GM15510 (cell line): ENCODE data around the gene TRIP12.

ENCODE experiments used
- POLR2A ChIP-seq: IDR thresholded peaks from 3 replicates; pipeline ENCODE4 v1.6.1; 2011; ENCODE audit warnings: borderline replicate concordance; ENCODE audit not compliant: insufficient read length; ENCODE audit errors: extremely low read depth

The TRIP12 gene

DNA sequence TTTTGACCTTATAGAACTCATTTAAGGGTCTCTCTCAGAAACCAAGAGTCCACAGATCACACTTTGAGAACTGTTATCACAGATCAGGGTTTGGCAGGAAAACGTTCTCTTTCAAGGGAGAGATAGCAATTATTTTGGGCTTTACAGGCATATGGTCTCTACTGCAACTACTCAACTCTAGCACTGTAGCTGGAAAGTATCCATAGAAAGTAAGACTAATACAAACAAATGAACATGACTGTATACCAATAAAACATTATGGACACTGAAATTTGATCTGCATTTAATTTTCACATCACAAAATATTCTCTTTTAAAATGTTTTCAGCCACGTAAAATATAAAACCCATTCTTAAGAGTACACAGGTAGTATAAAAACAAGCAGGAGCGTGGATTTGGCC is 100.5 kb downstream of the TRIP12 start:
- TF ChIP-seq POLR2A: no peak

DNA sequence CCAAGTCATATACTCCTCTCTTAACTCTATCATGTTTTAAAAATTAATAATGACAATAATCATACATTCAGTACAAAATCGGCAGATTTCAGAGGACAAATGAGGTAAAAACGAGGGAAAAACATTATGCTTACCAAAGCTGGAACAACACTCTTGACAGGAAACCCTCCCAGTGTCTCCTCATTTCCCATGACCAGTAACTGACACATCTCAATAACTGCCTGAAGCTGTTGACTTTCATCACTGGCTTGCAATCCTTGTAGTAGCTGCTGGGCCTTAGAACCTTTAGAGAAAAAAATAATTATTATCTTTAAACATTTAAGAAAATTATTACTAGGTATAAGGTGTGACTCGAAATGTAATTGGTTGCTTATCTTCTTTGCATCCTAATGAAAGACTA is 103.6 kb downstream of the TRIP12 start:
- TF ChIP-seq POLR2A: no peak

DNA sequence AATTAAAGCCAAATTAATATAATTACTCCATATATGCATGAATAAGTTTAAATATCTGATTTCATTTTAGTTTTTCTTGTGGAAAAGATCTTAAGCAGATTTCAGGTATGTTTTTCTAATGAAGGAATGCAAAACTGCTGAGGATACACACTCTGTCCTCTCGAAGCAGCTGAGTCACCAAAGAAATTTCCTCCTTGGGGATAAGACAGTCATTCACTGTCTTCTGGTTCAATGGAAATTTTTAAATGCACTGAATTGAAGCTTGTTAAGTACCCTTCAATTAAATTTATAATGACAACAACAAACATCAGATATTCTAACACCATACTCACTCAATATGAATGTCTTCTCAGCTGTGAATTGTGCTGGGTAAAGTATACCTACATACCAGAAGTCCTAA is 106.0 kb downstream of the TRIP12 start:
- TF ChIP-seq POLR2A: no peak

DNA sequence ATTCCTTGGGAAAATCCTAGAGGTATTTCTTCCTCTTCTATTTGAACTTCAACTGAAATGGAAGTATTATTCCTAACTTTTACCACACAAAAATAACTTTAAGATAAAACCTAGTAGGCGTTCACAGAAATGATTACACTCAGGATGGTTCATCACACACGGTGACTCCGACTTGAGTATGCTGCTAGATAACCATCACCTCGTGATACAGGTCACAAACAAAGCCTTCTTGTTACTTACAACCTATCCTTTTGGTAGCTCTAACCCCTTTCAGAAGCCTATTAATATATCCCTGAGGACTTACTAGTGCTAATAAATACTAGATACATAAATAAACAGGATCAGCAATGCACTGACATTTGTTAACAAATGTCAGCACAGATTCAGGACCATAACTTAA is 106.5 kb downstream of the TRIP12 start:
- no peak for TF ChIP-seq POLR2A

DNA sequence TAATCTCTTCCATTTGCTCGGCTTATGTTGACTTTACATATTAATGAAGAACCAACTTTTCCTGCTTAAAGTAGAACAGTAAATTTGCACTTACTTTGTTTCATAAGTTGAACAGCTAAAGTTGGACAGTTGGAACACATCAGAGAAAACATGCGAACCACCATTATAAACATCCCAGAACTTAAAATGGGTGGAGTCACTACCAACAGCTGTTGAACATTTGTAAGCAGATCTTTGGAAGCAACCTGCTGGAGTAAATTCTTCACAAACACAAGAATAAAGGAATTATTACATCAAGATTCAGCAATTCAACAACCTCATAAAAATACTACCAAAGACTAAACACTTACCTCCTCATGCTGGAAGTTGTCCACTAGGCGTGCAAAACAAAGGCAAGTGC is 111.0 kb downstream of the TRIP12 start:
- no peak for TF ChIP-seq POLR2A

DNA sequence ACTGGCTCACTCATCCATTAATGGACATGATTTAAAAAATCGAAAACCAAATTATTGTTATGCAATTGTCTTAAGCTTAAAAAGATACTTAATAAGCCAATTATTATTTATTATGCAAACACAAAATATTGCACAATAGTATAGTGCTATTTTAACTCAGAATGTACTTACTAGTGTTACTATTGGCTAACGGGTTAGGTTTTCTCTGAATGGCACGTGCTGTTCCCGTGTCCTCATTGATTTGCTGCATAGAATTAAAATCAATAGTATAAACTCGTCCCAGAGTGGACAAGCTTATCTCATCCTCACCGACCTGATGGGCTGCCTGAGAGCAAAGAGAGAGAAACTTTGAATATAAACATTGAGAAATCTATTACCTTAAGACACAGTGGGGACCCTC is 116.2 kb downstream of the TRIP12 start:
- no peak for TF ChIP-seq POLR2A

DNA sequence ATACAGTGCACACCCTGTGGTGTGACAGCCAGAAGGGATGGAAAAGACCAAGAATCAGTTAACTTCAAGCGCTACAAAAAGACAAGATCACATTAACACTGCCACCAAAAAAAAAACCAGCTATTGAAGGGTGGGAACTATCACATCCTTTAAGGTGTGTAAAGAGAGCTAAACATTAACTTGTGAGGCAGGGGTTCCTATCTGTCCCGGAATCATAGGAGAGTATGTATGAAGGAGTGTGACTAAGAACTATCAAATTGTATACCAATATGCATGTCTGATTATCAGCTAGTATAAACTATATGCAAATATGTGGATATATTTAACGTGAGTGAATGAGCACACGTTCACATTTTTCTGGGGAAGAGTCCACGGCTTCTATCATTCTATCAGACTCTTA is 119.0 kb downstream of the TRIP12 start:
- TF ChIP-seq POLR2A: no peak

DNA sequence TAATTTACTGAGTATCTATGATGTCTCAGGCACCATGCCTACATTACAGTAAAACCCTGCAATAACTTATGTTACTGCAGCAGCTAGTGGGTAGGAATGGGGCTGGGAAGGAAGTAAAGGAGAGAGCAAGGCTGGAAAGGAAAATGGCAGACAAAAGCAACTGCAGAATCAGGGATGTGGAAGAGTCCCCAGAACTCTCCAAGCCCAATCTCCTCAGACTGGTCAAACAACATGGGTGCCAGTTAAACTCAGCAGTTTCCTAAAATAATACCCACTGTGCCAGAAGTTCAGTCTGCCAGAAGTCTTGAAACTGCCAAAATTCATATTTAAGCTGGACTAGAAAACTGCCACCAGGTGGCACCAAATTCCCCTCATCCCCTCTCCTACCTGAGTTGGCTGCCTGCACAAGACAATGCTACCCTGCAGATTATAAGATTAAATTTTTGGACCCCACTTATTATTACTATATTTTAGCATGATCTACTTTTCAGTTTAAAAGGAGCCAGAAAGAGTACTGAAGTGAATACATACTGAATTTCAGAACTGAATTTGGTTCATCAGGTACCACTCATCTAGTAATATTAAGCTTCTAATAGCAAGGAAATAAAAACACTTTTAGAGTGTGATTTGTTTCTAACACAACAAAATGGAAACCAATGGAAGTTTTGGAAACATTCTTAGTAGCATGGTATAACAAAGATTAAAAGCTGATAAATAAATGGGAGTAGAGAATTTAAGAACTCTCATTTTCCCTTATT is 120.6 kb downstream of the TRIP12 start:
- TF ChIP-seq POLR2A: no peak

DNA sequence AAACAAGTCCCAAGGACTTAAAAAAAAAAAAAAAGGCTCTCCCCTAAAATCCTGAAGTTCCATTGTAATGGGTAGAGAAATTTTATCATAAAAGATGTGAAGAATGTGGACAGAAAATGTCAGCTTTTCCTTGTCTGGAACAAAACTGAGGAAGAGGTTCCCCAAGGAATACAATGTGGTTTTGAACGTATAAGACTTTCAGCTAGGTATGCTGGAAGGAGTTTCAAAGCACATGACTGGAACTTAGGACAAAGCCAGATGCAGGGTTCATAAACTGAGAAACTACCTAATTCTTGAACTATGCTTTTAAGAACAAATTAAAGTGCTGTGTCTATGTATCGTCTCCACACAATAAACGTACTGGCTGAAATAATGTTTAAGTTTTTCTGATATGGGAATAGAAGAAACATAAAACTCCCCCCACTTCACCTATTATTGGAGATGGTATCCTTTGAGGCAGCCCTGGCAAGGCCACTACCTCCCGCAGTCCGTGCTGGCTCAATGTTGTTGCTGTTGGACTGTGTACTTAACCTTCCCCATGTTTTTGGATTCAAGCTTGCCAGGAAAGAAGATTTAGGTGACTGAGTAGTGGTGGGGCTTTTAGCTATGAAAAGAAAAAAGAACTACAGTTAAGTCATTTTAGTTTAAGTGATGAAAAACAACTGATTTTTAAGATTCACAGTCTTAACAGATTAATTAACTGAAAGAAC is 123.2 kb downstream of the TRIP12 start:
- TF ChIP-seq POLR2A: no peak

DNA sequence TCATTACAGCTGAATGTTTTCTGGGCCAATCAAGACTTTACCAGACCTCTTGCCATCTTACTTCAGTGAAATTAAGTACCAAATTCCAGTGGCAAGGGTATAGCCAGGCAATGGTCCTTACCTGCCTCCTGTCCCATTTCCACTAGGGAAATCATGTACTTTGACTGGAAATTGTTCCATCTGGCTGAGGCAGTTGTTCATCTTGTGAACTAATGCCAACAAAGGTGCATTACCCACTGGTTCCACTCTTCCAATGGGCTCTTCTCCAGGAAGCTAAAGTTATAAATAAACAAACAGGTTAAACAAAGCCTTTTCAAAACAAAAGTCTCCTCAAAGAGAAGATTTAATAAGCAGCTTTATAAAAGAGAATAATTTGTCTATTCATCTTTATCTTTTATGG is 126.8 kb downstream of the TRIP12 start:
- TF ChIP-seq POLR2A: no peak

DNA sequence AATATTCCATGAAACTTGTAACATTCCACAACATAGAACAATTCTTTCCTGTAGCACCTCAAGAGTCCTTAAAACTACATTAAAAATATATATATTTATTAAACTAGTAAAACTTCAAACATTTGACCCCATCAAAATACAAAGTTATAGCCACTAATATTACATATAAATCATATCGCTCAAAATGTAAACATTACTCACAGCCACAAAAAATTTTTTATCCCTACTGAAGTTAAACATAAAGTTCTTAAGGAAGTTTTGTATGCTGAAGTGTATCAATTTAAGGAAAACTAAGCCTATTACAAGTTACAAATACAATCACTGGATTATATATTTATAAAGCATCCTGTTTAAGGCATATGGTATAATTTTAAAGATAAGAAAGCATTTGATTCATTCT is 127.2 kb downstream of the TRIP12 start:
- no peak for TF ChIP-seq POLR2A

DNA sequence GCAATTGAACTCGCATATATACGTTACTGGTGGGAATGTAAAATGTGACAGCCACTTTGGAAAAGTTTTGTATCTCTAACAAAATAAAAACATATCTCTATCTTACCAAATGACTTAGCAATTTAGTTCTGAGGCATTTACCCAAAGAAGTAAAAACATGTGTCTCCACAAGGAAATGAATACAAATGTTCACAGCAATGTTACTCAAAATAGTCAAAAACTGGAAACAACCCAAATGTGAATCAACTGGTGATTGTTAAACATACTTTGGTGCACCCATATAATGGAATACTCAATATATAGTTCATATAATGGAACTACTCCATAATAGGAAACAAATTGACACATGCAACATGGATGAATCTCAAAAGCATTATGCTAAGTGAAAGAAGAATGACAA is 137.0 kb downstream of the TRIP12 start:
- no peak for TF ChIP-seq POLR2A

DNA sequence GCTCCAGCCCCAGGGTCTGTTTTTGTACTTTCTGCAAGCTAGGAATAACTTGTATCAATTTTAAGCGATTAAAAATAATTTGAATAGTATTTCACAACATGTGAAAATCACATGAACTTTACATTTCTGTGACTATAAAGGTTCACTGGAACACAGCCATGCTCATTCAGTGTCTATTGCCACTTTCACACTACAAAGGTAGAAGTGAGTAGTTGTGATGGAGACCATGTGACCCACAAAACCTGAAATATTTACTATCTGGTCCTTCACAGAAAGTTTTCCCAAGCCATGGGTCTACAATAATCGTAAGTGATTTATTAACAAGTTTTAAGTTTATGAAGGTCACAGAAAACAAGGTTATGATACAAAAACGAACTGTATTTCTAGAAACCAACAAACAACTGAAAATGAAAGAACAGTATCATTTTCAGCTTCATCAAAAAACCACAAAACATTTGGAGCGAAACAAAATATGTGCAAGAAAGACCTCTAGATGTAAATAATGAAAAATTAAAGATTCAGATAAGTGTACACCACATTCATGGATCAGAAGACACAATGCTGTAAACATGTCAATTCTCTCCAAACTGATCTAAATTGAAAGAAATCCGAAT is 138.6 kb downstream of the TRIP12 start:
- no peak for TF ChIP-seq POLR2A

DNA sequence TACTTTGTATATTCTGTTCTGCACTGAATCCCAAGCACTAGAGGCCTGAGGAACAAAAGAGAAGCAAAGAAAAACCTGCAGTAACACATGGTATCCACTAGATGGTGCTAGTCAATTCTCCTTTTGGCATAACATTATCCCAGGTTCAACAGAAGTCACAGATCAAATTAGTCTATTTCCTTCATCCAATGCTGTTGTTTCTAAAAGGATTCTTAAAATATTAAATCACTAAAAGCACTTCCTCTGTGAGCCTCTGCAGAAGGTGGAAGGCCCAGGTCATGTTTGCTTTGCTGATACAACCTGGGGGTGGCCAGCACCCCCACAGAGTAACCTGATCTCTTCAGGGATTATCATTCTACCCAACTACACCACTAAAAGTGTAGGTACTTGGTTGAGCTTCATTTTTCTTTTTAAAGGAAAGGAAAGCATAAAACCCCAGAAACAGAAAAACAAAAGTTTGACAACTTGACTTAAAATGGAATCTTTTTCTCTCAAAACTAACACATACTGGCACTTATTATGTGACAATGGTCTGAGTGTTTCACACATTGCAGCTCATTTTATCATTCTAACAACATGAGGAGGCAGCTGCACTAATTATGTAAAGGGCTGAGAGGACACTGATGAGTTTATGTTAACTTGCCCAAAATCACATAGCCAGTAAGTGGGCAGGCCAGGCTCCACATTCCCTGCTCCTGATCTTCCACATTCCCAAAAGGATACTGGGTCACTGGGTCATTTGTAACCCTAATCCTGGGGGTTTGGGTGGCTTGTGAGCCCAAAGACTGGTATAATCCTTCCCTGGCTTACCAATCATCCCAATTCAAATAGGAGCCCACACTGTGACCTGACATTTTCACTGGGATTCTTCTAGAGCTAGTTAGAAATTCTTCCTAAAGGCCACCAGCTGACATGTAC is 140.7 kb downstream of the TRIP12 start:
- TF ChIP-seq POLR2A: no peak

DNA sequence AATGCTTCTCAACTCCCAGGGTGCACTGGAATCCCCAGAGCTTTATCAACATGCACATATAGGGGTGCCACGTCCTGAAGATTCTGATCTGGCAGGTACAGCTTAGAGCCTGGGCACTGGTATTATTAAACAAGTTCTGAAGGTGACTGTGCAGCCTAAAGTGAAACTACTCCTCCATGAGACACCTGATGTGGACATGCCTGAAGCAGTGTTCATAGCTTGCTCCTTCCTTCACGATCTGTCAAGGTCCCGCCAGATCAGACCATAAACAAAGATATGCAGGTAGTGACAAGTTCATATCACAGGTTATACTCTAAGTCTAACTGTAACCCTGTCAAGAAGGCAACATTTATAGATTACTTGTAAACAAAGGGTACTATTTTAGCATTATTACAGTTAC is 142.2 kb downstream of the TRIP12 start:
- no peak for TF ChIP-seq POLR2A

DNA sequence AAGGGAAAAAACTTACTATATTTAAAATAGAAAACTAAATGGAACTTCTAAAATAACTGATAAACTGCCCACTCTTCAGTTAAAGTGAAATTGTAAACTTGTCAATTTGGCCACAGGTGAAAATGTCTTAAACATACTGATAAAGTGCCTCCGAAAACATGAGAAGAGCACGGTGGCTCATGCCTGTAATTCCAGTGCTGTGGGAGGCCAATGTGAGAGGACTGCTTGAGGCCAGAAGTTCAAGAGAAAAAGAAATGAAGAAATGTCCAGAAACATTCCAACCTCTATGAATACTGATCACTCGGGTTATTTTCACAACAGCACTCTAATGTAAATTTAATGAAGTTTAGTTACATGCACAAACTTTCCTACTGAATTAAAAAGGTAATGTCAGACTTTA is 144.1 kb downstream of the TRIP12 start:
- no peak for TF ChIP-seq POLR2A
